Hematopoietic multipotent progenitor cell treated with erythropoietin and hydrocortisone succinate and interleukin-3 and kit ligand, for 6 days (in vitro differentiated cells): ENCODE measurements around the gene MAG.
"Not testable (repeated sequence)": the region's sequence is repeated elsewhere in the genome, so short reads cannot be mapped to it uniquely, and the experiment has no call there.

Experiments used
- DNase-seq: peaks from one replicate; pipeline ENCODE4 v3.0.0-alpha.2; 2015

Gene MAG

DNA sequence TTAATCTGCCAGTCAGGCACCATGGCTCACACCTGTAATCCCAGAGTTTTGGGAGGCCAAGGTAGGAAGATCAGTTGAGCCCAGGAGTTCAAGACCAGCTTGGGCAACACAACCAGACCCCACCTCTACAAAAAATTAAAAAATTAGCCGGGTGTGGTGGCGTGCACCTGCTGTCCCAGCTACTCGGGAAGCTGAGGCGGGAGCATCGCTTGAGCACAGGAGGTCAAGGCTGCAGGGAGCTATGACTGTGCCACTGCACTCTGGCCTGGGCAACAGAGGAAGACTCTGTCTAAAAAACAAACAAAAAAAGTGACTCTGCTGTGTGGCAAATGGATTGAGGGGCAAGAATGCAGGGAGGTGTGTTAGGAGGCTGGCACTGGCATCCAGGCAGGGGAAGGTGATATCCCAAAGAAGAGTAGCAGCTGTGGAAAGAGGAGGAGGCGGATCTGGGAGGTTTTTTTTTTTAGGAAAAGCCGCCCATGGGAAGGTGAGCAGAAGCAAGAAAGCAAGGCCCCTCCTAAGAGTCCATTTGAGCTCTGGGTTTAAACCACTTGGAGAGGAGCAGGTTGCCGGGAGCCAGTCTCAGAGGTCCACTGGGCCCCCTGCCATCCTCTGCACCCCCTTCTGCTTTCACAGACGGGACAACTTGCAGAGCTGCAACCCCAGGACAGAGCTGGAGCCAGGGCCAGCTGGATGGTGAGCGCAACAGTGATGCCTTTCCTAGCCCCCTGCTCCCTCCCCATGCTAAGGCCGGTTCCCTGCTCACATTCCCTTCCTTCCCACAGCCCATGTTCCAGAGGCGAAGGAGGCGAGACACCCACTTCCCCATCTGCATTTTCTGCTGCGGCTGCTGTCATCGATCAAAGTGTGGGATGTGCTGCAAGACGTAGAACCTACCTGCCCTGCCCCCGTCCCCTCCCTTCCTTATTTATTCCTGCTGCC is 7.5 kb upstream of the MAG start:
- no peak for DNase-seq

DNA sequence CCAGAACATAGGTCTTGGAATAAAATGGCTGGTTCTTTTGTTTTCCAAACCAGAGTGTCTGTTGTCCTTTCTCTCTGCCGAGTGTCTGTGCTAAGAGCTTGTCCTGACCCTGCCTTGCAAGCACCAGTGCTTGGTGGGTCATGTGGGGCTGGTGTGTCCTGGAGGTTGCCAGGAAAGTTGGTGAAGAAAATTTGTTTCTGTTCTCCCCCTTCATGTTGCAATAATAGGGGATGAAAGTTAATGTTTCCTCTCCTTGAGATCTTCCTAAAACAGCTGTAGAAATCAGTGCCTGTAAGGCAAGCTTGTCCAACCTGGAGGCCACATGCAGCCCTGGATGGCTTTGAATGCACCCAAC is 6.9 kb upstream of the MAG start:
- no peak for DNase-seq

DNA sequence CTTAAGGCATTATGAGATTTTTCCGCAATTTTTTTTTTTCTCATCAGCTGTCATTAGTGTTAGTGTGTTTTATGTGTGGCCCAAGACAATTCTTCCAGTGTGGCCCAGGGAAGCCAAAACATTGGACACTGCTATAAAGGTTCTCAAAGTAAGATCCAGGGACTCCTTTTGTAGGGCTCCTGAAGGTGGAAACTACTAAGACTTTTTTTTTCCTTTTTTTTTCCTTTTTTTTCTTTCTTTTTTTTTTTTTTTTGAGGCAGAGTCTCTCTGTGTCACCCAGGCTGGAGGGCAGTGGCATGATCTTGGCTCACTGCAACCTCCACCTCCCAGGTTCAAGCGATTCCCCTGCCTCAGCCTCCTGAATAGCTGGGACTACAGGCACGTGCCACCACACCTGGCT is 6.5 kb upstream of the MAG start:
- not testable (repeated sequence) for DNase-seq

- DNase-seq: not testable (repeated sequence)
Measured at GRCh38 chr19:35286101-35286500, 5.9 kb upstream of the MAG start.

DNA sequence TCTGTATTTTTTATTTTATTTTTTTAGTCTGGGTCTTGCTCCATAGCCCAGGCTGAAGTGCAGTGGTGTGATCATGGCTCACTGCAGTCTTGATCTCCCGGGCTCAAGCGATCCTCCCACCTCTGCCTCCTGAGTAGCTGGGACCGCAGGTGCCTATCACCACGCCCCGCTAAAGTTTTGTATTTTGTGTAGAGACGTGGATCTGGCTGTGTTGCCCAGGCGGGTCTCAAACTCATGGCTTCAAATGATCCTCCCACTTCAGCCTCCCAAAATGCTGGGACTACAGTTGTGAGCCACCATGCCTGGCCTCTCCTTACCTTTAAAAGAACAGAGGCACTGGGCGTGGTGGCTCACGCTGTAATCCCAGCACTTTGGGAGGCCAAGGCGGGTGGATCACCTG is 4.2 kb upstream of the MAG start:
- no peak for DNase-seq

DNA sequence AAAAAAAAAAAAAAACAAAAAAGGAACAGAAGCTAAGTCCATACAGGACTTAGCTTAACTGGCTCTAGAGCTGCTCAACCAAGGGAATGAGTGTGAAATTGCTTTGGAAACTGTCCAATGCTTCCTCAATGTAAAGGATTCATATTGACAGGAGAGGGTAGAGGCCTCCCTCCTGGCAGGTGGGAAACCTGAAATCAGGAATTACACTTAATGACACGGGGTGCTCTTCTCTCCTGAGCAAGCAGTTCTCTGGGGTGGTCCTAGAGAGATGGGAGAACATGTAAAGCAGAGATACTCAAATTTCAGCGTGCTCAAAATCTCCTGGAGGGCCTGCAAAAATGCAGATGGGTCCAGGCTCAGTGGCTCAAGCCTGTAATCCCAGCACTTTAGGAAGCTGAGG is 3.6 kb upstream of the MAG start:
- DNase-seq: no peak

- DNase-seq: no peak
Measured at GRCh38 chr19:35288906-35289305, 3.1 kb upstream of the MAG start.

GRCh38 chr19:35290381-35291127 is 1.4 kb upstream of the MAG start:
- no peak for DNase-seq

GRCh38 chr19:35291259-35291658 is 702 bp upstream of the MAG start:
- no peak for DNase-seq

GRCh38 chr19:35292421-35293362 is 731 bp downstream of the MAG start:
- DNase-seq: no peak

GRCh38 chr19:35293363-35293739 is 1.4 kb downstream of the MAG start:
- no peak for DNase-seq

- no peak for DNase-seq
Measured at GRCh38 chr19:35293808-35294207, 1.8 kb downstream of the MAG start.

DNA sequence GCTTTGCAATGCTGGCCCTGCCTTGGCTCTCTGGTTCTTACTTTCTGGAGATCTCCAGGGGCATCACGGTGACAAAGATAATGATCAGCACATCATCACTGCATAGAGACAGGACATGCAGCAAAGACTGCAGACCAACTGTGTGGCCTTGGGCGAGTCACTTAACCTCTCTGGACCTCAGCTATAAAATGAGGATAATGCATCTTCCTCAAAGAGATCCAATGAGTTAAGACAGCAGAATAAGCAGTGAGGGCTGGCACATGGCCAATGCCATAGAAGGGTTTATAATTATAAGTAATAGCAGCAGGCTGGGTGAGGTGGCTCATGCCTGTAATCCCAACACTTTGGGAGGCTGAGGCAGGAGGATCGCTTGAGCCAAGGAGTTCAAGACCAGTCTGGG is 2.4 kb downstream of the MAG start:
- peak; percentile 49 for DNase-seq

DNA sequence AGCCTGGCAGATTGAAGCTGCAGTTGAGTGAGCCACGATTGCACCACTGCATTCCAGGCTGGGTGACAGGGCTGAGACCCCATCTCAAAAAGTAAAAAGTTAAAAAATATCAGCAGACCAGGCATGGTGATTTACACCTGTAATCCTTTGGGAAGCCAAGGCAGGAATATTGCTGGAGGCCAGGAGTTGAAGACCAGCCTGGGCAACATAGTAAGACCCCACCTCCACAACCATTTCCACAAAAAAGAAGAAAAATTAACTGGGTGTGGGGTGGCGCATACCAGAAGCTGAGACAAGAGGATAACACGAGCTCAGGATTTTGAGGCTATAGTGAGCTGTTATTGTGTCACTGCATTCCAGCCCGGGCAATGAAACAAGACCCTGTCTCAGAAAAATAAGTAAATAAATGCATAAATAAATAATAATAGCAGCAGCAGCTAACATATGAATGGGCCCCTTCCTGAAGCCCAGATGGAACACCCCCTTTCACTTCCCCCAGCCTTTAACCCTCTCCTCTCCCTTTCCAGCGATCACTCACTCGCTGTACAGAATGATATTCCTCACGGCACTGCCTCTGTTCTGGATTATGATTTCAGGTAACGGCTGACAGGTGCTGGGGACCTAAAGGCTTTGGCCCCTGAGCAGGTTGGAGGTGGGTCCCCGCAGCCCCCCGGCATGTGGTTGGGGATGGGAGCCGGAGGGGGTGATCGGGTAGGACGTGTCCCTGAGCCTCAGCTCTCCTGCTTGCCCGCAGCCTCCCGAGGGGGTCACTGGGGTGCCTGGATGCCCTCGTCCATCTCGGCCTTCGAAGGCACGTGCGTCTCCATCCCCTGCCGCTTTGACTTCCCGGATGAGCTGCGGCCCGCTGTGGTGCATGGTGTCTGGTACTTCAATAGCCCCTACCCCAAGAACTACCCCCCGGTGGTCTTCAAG is 3.2 kb downstream of the MAG start:
- no peak for DNase-seq

GRCh38 chr19:35295792-35296462 is 4.0 kb downstream of the MAG start:
- peak; percentile 31 for DNase-seq

GRCh38 chr19:35296644-35297514 is 4.9 kb downstream of the MAG start:
- DNase-seq: no peak

- no peak for DNase-seq
Measured at GRCh38 chr19:35297515-35297848, 5.5 kb downstream of the MAG start.

DNA sequence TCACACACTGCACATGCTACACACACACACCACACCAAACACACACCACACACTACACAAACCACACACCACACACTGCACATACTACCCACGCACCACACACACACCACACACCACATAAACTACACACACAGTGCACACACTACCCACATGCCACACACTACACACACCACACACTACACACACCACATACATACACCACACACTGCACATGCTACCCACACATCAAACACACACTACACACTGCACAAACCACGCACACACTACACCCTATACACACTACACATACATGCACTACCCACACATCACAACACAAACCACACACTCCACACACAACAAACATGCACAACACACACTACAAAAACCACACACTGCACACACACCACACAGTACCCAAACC is 6.0 kb downstream of the MAG start:
- no peak for DNase-seq

DNA sequence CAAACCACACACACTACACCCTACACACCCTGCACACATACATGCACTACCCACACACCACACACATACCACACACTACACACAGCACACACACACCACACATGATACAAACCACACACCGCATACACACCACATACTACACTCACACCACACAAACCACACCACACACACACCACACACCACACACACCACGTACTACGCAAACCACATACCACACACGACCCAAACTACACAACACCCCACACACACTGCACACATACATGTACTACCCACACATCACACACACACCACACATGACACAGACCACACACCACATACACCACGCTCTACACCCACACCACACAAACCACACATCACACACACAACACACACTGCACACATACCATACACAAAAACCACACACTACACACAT is 6.6 kb downstream of the MAG start:
- DNase-seq: no peak

GRCh38 chr19:35299523-35300338 is 7.8 kb downstream of the MAG start:
- DNase-seq: peak; percentile 38
